Stimulated activated CD8-positive, alpha-beta memory T cell treated with anti-CD3 and anti-CD28 coated beads, Interleukin-4, amount 100 ng/mL, for 1 hour (primary cell): ENCODE measurements around the gene PRKAG2.

ENCODE experiments used
- DNase-seq, 2 donors: peaks; one replicate each; pipeline ENCODE4 v3.0.0-alpha.2; 2020; ENCODE audit warnings: low read depth in 2 of 2, low spot score in 1 of 2

PRKAG2 gene

GRCh38 chr7:151507806-151508205, 369.1 kb downstream of the PRKAG2 start:
- no peak for DNase-seq

GRCh38 chr7:151506901-151507382, 370.0 kb downstream of the PRKAG2 start:
- DNase-seq, result no peak
